Superior temporal gyrus (tissue), 1 donor: Measurements from ENCODE around the gene ZBTB40.

Source experiments
- DNase-seq: peaks from one replicate; pipeline ENCODE4 v3.0.0-alpha.2; 2016; ENCODE audit errors: extremely low spot score

The ZBTB40 gene

GRCh38 chr1:22451702-22452480, at the start of gene ZBTB40:
Gene ZBTB40, plus strand, starts transcription at chr1:22451851. Its CDS starts 38,098 bp downstream, at chr1:22489949.
- DNase-seq = peak; percentile 97

GRCh38 chr1:22402356-22403053, 49.1 kb upstream of the ZBTB40 start:
- no peak for DNase-seq

- DNase-seq = no peak
These were observed 47.2 kb upstream of the ZBTB40 start for GRCh38 chr1:22404486-22404885.

DNA sequence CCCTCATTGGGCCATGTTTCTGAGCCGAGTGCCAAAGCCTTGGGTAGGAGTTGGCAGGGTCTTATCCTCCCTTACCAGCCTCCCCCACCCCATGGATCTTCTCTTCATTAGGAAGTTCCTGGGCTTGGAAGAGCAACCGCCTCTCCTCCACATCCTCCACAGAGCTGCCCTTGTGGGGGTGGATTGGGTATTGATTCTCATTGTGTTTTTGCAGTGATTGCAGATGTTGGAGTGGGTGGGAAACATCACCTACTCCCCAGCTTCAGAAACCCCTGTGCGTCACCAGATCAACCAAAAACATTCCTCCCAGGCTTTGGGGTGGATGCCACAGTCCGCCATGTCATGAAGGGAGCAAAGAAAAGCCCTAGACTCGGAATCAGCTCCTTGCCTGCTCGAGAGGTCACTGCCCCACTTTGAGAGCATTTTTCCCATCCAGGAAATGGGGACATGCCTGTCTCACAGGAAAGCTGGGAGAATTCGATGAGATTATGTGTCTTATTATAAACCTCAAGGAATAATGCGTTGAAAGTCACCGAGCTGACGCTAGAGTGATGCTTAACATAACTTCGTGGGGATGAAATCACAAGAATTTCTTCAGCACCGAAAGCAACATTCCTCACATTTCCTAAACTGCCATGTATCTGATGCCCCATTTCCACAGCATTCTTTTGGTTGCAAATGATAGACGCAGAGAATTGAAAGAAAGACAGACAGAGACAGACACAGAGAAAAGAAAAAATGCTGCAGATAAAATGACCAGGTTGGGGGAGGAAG, 44.7 kb upstream of the ZBTB40 start:
- DNase-seq = no peak

GRCh38 chr1:22408230-22408629, 43.4 kb upstream of the ZBTB40 start:
- DNase-seq = no peak

- DNase-seq = no peak
These were observed 41.2 kb upstream of the ZBTB40 start for GRCh38 chr1:22410401-22410800.

GRCh38 chr1:22410928-22411495, 40.6 kb upstream of the ZBTB40 start:
- no peak for DNase-seq

GRCh38 chr1:22411589-22411988, 40.1 kb upstream of the ZBTB40 start:
- DNase-seq = no peak

- no peak for DNase-seq
These were observed 38.5 kb upstream of the ZBTB40 start for GRCh38 chr1:22412932-22413727.

DNA sequence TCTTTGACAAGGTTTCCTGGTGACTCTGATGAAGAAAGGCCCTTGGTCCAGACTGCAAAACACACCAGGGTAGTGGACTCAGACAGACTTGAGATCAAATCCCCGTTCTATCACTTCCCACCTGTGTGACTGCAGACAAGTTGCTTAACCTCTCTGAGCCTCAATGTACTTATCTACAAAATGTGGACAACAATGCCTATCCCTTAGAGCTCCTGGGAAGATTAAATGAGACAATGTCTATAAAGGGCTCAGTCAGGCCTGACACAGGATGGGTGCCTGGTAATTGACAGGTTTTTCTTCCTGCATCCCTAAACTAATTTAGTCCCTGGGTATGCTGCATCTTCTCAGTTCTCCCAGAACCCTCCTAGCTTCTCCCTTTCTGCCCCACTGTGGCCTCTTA, 37.9 kb upstream of the ZBTB40 start:
- DNase-seq = no peak

DNA sequence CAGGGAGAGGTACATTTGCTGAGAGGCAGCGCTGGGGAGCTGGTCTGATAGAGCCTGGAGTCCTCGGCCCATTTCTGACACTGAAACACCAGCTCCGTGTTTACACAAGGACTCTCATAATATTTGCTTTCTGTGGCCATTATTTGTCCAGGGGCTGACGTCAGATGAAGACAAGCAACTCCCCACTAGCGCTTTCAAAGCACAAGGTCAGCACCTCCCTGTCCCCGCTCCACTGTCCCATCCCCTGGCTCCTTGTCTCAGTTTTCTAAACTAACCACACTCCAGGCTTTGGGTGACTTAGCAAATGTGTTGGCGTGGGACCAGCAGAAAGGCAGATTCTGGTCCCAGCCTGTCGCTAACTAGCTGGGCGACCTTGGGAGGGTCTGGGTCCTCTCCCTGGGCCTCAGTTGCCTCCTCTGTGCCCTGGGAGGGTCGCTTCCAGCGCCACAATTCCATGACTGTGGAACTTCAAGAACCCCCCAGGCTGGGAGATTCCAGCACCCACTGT, 37.4 kb upstream of the ZBTB40 start:
- DNase-seq = no peak

DNA sequence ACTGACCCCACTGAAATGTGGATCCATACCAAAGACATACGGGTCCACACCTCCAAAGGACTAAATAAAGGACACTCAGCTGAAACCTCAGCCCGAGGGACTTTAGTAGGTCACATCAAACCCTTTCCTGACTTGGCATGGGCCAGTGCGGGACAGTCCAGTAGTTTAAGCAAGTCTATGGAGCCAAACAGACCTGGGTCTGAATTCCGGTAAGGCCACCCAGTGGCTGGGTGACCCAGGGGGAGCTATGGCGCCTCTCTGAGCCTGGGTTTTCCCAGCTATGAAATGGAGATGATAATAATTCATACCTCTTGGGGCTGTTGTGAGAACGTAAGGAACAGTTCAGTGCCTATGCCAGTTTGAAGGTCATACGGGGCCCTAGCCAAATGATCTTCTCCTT, 36.2 kb upstream of the ZBTB40 start:
- no peak for DNase-seq

DNA sequence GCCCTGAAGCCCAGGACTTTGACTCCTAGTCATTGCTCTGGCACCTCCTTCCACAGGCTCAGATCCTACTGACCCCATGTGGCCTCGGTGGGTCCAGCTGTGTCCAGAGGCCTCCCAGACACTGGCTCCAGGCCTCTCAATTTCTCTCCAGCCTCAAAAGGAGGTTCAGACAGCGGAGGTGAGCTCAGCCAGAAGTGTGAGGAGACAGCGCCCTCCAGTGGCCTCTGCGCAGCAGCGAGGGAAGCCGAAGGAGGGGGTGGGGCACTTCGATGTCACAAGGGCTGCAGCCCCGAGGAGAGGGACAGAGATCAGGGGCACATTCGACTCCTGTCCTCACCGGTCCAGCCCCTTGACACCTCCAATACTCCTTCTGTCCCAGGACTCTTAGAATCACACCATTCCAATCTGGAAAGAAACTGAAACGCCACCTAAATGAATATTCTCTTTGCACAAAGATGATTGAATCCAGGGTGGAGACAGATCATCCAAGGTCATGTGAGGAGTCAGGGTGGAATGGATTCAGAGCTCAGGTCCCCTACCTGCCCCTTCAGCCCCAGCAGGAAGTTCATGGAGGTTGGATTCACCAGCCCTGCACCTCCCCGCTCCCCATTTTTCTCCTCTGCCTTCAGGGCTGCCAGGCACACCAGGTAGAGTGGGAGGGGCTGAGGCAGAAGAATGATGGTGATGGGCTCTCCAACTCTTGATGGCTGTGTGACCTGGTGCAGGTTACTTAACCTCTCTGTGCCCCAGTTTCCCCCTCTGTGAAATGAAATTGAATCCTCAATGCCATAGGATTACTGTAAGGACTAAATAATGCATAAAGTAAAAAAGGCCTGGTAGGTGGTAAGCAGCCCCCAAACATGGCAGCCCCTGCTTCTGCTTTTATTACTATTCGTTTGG, 34.8 kb upstream of the ZBTB40 start:
- peak; percentile 81 for DNase-seq

DNA sequence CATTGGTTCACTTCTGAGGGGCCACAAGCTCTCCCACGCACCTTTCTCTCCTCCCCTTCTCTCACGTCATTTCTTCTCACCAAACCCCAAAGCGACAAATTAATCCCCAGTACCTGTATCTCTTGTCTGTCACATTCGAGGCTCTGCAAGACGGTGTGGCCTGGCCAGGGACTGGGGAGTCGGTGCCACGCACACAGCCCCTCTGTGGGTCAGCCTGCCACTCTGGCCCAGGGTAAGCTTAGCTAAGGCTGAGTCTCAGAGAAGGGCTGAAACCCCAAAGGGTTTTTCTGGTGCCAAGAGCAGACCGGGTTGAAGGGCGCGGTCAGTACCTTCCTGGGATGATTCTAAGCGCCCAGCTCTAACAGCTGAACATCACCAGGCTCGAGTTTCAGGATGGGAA, 34.2 kb upstream of the ZBTB40 start:
- no peak for DNase-seq

GRCh38 chr1:22418312-22418711, 33.3 kb upstream of the ZBTB40 start:
- DNase-seq = no peak

GRCh38 chr1:22418933-22419382, 32.7 kb upstream of the ZBTB40 start:
- no peak for DNase-seq

GRCh38 chr1:22420455-22421053, 31.1 kb upstream of the ZBTB40 start:
- peak; percentile 88 for DNase-seq

GRCh38 chr1:22426781-22427180, 24.9 kb upstream of the ZBTB40 start:
- DNase-seq = no peak

GRCh38 chr1:22428672-22429071, 23.0 kb upstream of the ZBTB40 start:
- peak; percentile 35 for DNase-seq

GRCh38 chr1:22431965-22432364, 19.7 kb upstream of the ZBTB40 start:
- no peak for DNase-seq
